HL-60 (cell line): Measurements from ENCODE around the gene ADAM22.

Experiments used
- DNase-seq, 2 experiments: peaks; one replicate each; pipeline ENCODE4 v3.0.0-alpha.2; 2010 to 2020; ENCODE audit warnings: low read depth in 1 of 2, low spot score in 1 of 2
- H3K27ac ChIP-seq: fragments of 250-450 bp; sonication (Bioruptor Pico); replicated peaks from 2 replicates; pipeline ENCODE4 v1.5.1; 2020; ENCODE audit warnings: mild to moderate bottlenecking, moderate library complexity
- H3K27me3 ChIP-seq: fragments of 250-450 bp; sonication (Bioruptor Pico); 2 replicates; pipeline ENCODE4 v1.5.1; 2021; ENCODE audit warnings: mild to moderate bottlenecking, moderate library complexity; ENCODE audit not compliant: insufficient read depth, poor library complexity, severe bottlenecking
- H3K4me3 ChIP-seq: replicated peaks from 2 replicates; pipeline ENCODE4 v1.5.1; 2011; ENCODE audit warnings: mild to moderate bottlenecking, control low read depth, low read length; ENCODE audit not compliant: insufficient read depth
- GABPA ChIP-seq: IDR thresholded peaks from 2 replicates; pipeline ENCODE4 v1.6.1; 2012; ENCODE audit warnings: low read depth
- POLR2AphosphoS5 ChIP-seq: IDR thresholded peaks from 2 replicates; pipeline ENCODE4 v1.6.1; 2012; ENCODE audit warnings: low read depth
- SPI1 ChIP-seq: IDR thresholded peaks from 2 replicates; pipeline ENCODE4 v1.6.1; 2012; ENCODE audit warnings: low read depth, mild to moderate bottlenecking, borderline replicate concordance
- TF ChIP-seq, protein P1 (sequence below): IDR thresholded peaks from 2 replicates; pipeline ENCODE4 v1.6.1; 2012; ENCODE audit warnings: low read depth; ENCODE audit not compliant: insufficient replicate concordance
- TF ChIP-seq, protein P2 (sequence below): IDR thresholded peaks from one replicate; pipeline ENCODE4 v1.5.1; 2011; ENCODE audit warnings: low read length, control low read depth, inconsistent platforms; ENCODE audit not compliant: insufficient read depth

ADAM22 gene

DNA sequence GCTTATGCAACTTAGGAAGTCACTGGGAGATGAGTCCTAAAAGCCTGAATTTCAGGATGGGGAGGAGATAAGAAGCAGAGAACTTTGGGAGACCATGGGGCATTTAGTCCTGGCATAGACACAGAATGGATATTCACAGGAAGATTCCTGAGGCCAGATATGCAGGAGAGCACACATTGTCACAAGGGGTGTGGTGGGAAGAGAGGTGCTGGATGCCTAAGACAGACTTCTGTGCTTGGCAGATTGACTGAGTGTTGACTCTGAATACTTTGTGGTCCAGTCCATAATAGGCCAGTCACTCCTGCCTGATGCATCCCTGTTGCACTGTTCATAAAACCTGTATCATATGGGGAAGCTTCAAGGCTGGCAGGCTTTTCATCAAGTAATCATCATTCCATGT, 267.3 kb downstream of the ADAM22 start:
- no peak for TF ChIP-seq GABPA
- Histone ChIP-seq H3K27ac (no peak overlapping the region), H3K27me3 (no peaks in the 10 kb centered on the region), H3K4me3 (no peak overlapping the region)
- no peak for DNase-seq

DNA sequence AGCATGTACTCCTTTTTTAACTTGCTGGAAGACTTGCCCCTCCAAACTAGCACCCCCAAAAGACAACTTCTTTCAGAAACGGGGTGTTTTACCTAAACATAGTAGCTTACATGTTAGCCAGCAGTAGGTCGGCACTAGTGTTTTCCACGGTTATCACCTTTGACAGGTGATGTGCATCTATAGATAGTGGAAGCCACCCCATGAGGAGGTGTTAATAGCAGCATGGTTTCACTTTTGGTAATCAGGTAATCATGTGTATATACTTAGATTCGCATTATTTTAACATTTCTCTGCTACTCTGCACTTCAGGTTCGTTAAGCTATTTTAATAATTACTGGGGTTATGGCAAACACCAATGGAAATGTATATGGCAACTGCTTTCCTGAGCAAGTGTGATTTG, 268.2 kb downstream of the ADAM22 start:
- no peak overlapping the region for H3K4me3 ChIP-seq
- TF ChIP-seq, protein P1, sequence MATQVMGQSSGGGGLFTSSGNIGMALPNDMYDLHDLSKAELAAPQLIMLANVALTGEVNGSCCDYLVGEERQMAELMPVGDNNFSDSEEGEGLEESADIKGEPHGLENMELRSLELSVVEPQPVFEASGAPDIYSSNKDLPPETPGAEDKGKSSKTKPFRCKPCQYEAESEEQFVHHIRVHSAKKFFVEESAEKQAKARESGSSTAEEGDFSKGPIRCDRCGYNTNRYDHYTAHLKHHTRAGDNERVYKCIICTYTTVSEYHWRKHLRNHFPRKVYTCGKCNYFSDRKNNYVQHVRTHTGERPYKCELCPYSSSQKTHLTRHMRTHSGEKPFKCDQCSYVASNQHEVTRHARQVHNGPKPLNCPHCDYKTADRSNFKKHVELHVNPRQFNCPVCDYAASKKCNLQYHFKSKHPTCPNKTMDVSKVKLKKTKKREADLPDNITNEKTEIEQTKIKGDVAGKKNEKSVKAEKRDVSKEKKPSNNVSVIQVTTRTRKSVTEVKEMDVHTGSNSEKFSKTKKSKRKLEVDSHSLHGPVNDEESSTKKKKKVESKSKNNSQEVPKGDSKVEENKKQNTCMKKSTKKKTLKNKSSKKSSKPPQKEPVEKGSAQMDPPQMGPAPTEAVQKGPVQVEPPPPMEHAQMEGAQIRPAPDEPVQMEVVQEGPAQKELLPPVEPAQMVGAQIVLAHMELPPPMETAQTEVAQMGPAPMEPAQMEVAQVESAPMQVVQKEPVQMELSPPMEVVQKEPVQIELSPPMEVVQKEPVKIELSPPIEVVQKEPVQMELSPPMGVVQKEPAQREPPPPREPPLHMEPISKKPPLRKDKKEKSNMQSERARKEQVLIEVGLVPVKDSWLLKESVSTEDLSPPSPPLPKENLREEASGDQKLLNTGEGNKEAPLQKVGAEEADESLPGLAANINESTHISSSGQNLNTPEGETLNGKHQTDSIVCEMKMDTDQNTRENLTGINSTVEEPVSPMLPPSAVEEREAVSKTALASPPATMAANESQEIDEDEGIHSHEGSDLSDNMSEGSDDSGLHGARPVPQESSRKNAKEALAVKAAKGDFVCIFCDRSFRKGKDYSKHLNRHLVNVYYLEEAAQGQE: no peak
- TF ChIP-seq, protein P2, sequence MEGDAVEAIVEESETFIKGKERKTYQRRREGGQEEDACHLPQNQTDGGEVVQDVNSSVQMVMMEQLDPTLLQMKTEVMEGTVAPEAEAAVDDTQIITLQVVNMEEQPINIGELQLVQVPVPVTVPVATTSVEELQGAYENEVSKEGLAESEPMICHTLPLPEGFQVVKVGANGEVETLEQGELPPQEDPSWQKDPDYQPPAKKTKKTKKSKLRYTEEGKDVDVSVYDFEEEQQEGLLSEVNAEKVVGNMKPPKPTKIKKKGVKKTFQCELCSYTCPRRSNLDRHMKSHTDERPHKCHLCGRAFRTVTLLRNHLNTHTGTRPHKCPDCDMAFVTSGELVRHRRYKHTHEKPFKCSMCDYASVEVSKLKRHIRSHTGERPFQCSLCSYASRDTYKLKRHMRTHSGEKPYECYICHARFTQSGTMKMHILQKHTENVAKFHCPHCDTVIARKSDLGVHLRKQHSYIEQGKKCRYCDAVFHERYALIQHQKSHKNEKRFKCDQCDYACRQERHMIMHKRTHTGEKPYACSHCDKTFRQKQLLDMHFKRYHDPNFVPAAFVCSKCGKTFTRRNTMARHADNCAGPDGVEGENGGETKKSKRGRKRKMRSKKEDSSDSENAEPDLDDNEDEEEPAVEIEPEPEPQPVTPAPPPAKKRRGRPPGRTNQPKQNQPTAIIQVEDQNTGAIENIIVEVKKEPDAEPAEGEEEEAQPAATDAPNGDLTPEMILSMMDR: no peak
- TF ChIP-seq GABPA (no peak), SPI1 (no peak), POLR2AphosphoS5 (no peak)
- H3K27me3 ChIP-seq: no peaks in the 10 kb centered on the region
- no peak for DNase-seq
- no peak overlapping the region for H3K27ac ChIP-seq

DNA sequence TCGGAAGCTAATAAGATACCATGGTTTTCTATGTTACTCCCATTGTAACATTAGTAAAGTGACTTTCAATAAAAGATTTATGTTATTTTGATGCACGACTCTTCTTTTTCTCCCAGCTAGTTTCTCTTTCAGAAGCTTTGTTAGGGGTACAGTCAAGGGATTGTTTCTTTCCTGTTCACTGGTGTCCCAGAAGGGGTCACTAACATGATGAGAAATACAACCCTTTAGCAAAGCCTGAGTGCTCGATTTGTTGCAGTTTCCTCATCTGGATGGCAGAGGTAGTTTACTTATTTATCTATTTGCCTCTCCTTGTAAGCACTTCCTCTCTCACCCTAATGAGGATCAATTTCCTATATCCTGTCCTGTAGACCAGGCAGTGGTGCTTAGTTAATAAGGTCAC, 268.7 kb downstream of the ADAM22 start:
- Histone ChIP-seq H3K4me3 (no peak overlapping the region), H3K27ac (no peak overlapping the region), H3K27me3 (no peaks in the 10 kb centered on the region)
- TF ChIP-seq SPI1 (no peak), GABPA (no peak), POLR2AphosphoS5 (no peak)
- TF ChIP-seq, protein P1: no peak
- TF ChIP-seq, protein P2: no peak
- DNase-seq: no peak

DNA sequence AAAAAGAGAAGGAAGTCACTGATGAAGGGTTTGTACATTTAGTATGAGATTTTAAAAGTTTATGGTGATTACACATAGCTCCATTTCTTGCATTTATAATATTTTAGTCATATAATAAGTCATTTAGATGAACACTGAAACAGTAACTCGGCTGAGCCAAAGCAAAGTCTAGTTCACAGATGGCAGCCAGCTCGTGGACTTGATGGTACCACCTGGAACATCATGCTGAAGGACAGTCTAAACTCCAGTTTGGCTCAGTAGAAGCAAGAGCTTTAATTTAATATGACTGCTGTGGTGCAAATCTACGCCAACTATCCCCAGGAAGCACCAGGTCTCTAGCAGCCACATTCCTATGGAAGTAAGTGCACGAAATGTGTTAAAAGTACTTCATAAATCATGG, 269.4 kb downstream of the ADAM22 start:
- no peak overlapping the region for H3K27ac ChIP-seq
- H3K4me3 ChIP-seq: no peak overlapping the region
- TF ChIP-seq, protein P2: no peak
- no peaks in the 10 kb centered on the region for H3K27me3 ChIP-seq
- DNase-seq: no peak
